Stomach smooth muscle (tissue), 2 donors: ENCODE data around the gene VPS8.

Source experiments
- H3K27ac ChIP-seq: one replicate; pipeline ENCODE4 v1.7.0; 2013; ENCODE audit warnings: mild to moderate bottlenecking, low read length, inconsistent platforms
- H3K27me3 ChIP-seq, 2 donors: one replicate each; pipeline ENCODE4 v1.7.0; 2013; ENCODE audit warnings: low read length in 2 of 2; ENCODE audit not compliant: insufficient read depth in 2 of 2, control insufficient read depth in 1 of 2
- H3K36me3 ChIP-seq, 2 donors: one replicate each; pipeline ENCODE4 v1.7.0; 2013; ENCODE audit warnings: low read length in 2 of 2; ENCODE audit not compliant: control insufficient read depth in 2 of 2, insufficient read depth in 2 of 2
- H3K4me1 ChIP-seq: one replicate; pipeline ENCODE4 v1.7.0; 2013; ENCODE audit warnings: low read length; ENCODE audit not compliant: control insufficient read depth, insufficient read depth
- H3K4me3 ChIP-seq, 2 donors: one replicate each; pipeline ENCODE4 v1.7.0; 2013; ENCODE audit warnings: low read length in 2 of 2
- H3K9ac ChIP-seq, 2 donors: one replicate each; pipeline ENCODE4 v1.7.0; 2013; ENCODE audit warnings: low read length in 2 of 2, mild to moderate bottlenecking in 1 of 2
- H3K9me3 ChIP-seq, 2 donors: one replicate each; pipeline ENCODE4 v1.7.0; 2013; ENCODE audit warnings: low read length in 2 of 2; ENCODE audit not compliant: control insufficient read depth in 2 of 2
- donor health status: healthy.
- donor health status: Pancreatic carcinoma.

The VPS8 gene

DNA sequence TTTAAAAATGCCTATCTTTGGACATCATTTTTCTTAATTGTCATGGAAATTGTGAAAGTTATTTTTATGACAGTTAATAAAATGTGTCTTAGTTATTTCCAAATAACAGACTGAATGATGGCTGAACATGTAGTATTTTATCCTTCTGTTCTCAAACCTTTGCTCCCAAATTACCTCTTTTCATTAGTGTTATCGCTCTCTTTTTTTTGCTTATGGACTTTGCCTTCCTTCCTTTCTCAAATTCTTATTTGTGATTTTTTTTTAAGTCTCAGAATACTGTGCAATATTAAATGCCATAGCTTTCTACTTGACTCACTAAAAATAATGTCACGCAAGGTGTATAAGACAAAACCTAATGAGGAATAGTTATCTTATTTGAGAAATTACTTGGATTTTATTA is 107.7 kb downstream of the VPS8 start:
- Histone ChIP-seq H3K27ac (no peak overlapping the region), H3K4me1 (no peaks in the 10 kb centered on the region), H3K9me3 (no peaks in the 10 kb centered on the region), H3K36me3 (peaks cover 4 to 9% of the 10 kb centered on the region in 2 donors), H3K27me3 (no peaks in the 10 kb centered on the region), H3K4me3 (no peak overlapping the region), H3K9ac (no peak overlapping the region)

DNA sequence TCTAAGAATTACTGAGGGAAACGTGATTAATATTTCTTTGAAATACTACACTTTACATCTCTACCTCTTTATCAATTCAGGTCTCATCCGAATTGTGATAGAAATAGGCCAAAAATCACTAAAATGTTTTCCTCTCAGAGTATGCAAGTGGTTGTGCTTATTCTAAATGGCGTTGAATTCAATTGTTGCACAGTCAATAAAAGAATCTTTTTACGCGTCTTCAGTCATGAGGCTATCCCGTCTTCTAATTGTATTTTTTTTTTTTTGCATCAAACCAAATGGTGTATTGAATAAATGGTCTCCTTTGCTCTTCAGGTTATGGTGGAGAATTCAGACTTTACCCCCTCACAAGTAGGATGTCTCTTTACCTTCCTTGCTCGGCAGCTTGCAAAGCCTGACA is 112.6 kb downstream of the VPS8 start:
- Histone ChIP-seq H3K9me3 (no peaks in the 10 kb centered on the region), H3K9ac (no peak overlapping the region), H3K27ac (no peak overlapping the region), H3K36me3 (peaks cover 8 to 20% of the 10 kb centered on the region in 2 donors), H3K27me3 (no peaks in the 10 kb centered on the region), H3K4me3 (no peak overlapping the region), H3K4me1 (no peaks in the 10 kb centered on the region)

DNA sequence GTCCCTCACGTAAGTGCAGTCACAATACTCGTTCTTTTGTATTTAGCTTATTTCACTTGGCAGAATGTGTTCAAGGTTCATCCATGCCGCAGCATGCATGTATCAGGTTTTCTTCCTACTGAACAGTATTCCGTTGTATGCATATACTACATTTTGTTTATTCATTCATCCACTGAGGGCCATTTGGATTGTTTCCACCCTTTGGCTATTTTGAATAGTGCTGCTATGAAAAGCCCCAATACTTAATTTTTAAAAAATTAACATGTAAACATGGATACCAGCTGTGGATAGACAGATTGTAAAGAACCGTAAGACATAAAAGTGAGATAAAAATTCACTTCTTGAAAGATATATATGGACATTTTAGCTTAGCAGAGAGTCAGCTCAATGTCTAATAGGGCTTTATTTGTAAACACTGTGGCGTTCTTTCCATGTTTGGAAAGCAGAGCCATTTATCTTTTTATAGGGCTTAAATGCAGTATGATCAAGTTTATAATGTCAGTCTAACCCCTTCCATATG is 115.9 kb downstream of the VPS8 start:
- no peaks in the 10 kb centered on the region for H3K9me3 ChIP-seq
- H3K9ac ChIP-seq: no peak overlapping the region
- H3K36me3 ChIP-seq: peaks cover 13 to 22% of the 10 kb centered on the region in 2 donors
- H3K4me1 ChIP-seq: no peaks in the 10 kb centered on the region
- H3K4me3 ChIP-seq: no peak overlapping the region
- H3K27ac ChIP-seq: no peak overlapping the region
- H3K27me3 ChIP-seq: no peaks in the 10 kb centered on the region

DNA sequence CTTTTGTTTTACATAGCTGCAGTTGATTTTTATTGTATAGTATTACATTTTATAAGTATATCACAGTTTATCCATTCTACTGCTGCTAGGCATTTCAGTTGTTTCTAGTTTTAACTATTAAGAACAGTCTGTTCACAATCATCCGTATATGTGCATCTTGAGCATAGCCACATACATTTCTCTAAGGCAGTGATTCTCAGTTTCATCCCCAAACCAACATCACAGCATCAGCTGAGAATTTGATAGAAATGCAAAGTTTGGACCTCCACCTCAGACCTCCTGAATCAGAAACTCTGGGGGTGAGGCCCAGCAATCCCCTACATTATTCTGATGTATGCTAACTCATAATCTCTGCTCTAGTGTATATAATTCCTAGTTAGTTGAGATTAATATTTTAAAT is 120.8 kb downstream of the VPS8 start:
- Histone ChIP-seq H3K27me3 (no peaks in the 10 kb centered on the region), H3K36me3 (peaks cover 10 to 11% of the 10 kb centered on the region in 2 donors), H3K9ac (no peak overlapping the region), H3K27ac (no peak overlapping the region), H3K9me3 (no peaks in the 10 kb centered on the region), H3K4me1 (no peaks in the 10 kb centered on the region), H3K4me3 (no peak overlapping the region)

DNA sequence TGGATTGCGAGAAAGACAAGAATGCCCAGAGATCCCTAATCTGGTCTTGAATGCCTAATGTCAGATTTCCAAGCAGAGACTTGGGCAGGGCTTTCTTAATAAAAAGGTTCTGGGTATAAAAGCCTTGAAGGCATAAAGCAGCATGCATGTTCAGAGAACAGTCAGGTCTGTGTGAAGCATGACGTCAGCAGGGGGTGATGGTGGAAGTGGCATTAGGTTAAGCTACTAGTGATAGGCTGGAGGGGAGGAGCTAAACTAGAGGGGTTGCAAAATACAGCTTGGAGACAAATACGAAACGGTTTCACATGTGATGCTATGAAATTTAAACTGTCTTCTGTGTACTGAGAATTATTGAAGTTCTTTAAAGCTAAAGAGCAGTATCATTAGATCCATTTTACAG is 125.6 kb downstream of the VPS8 start:
- no peak overlapping the region for H3K4me3 ChIP-seq
- no peak overlapping the region for H3K27ac ChIP-seq
- peaks cover 5 to 8% of the 10 kb centered on the region in 2 donors for H3K36me3 ChIP-seq
- H3K9me3 ChIP-seq: no peaks in the 10 kb centered on the region
- H3K27me3 ChIP-seq: no peaks in the 10 kb centered on the region
- no peaks in the 10 kb centered on the region for H3K4me1 ChIP-seq
- no peak overlapping the region for H3K9ac ChIP-seq

DNA sequence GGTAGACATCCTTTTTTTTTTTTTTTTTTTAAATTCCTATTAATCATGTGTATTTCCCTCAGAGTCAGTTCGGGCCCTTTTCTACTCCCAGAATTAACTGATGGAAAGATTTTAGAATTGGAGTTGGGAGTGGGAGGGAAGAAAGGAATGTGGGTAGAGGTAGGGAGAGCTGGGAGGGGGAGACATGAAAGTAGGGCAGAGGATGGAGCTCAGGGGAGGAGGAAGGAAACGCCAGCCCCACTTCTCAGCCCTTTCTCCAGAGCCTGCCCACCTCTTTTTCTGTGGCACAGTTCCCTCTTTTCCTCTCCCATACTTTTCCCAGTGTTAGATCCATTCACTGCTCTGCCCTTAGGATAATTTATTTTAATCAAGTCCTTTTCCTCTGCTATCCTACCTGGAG is 129.4 kb downstream of the VPS8 start:
- no peaks in the 10 kb centered on the region for H3K9me3 ChIP-seq
- H3K27me3 ChIP-seq: no peaks in the 10 kb centered on the region
- no peak overlapping the region for H3K27ac ChIP-seq
- H3K36me3 ChIP-seq: peaks cover 8 to 9% of the 10 kb centered on the region in 2 donors
- no peak overlapping the region for H3K9ac ChIP-seq
- H3K4me3 ChIP-seq: no peak overlapping the region
- no peaks in the 10 kb centered on the region for H3K4me1 ChIP-seq

DNA sequence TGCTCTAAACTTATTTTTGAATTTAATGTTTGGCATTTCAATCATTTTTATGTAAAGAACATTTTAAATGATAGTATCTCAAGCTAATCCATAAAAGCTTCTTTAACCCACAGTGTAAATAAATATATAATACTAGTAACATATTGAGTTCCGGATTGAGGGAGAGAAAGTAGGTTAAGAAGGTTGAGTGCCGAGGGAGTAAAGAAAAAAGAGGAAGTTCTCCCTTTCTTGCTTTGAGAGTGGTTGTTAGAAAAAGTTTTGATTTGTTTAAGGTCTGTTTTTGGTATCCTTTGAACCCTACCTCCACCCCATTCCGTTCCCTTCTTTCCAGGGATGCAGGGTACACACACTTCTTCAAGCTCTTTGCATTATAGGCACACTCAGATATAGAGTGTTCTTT is 130.8 kb downstream of the VPS8 start:
- H3K4me1 ChIP-seq: no peaks in the 10 kb centered on the region
- no peaks in the 10 kb centered on the region for H3K9me3 ChIP-seq
- H3K27ac ChIP-seq: no peak overlapping the region
- H3K36me3 ChIP-seq: peaks cover 4% of the 10 kb centered on the region in 2 donors
- H3K27me3 ChIP-seq: no peaks in the 10 kb centered on the region
- no peak overlapping the region for H3K4me3 ChIP-seq
- H3K9ac ChIP-seq: no peak overlapping the region

DNA sequence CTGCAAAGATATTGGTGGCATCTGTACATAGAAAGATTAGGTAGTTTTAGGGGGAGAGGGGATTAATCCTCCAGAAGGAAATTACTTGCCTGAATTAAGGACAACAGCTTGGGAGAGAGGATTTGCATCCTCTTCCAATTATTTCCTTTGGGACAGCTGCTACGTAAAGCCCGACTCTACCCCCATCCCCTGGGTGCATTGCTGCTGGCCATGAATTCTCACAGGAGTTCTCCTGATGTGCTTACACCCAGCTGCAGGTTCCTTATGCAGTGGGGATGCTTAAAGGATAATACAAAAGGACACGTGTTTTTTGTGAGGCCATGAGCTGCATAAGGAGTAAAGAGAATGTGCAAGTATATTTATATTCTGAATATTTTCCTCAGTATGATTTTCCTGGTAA is 132.3 kb downstream of the VPS8 start:
- peaks cover 4% of the 10 kb centered on the region in 2 donors for H3K36me3 ChIP-seq
- H3K4me1 ChIP-seq: no peaks in the 10 kb centered on the region
- H3K9ac ChIP-seq: no peak overlapping the region
- no peaks in the 10 kb centered on the region for H3K27me3 ChIP-seq
- no peak overlapping the region for H3K27ac ChIP-seq
- H3K9me3 ChIP-seq: no peaks in the 10 kb centered on the region
- no peak overlapping the region for H3K4me3 ChIP-seq

DNA sequence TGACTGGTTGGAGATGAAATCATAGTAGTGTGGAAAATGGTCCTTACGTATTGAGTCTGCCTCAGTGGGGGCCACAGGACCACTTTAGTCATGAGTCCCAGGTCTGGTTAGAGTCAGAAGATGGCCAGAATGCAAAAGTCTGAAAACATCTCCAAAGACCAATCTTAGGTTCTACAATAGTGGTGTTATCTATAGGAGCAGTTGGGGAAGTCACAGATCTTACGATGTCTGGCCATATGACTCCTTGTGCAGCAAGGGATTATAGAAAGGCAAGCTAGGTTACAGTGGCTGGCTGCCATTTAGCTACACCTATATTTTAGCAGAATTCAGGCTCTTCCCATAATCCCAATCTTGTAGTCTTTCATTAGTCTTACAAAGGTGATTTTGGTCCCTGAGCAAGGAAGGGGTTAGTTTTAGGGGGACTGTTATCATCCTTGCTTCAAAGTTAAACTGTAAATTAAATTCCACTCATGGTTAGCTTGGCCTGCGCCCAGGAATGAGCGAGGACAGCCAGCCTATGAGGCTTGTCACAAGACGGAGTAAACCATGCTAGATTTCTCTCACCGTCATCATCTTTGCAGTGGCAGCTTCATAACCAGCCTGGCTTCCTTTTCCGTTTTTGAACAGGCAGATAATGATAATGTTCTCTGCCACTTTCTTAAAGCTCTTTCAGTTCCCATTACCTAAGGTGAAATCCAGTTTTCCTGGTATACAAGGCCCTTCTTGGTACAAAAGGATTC is 134.1 kb downstream of the VPS8 start:
- Histone ChIP-seq H3K27me3 (no peaks in the 10 kb centered on the region), H3K27ac (no peak overlapping the region), H3K36me3 (peaks cover 0 to 4% of the 10 kb centered on the region in 2 donors), H3K9me3 (no peaks in the 10 kb centered on the region), H3K4me1 (no peaks in the 10 kb centered on the region), H3K4me3 (no peak overlapping the region), H3K9ac (no peak overlapping the region)

DNA sequence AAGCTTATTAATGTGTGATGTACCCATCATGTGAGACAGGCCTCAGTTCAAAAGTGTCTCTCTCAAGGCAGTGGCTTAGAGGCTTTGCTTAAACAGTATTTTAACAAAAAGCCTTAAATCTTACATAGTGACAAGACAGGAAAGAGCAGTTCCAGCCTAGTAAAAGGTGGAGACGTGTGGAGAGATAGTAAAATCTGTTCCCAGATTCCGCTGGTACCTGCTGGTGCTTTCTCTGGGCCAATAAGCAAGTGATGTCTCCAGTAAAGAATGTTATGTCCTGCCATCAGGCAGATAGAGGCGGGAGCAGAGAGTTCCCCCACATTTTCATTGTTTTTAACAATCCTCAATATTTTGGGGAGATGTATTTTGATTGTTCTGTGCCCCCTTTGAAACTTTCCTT is 135.0 kb downstream of the VPS8 start:
- peaks cover 0 to 4% of the 10 kb centered on the region in 2 donors for H3K36me3 ChIP-seq
- H3K27me3 ChIP-seq: no peaks in the 10 kb centered on the region
- no peak overlapping the region for H3K4me3 ChIP-seq
- H3K9ac ChIP-seq: no peak overlapping the region
- H3K9me3 ChIP-seq: no peaks in the 10 kb centered on the region
- no peaks in the 10 kb centered on the region for H3K4me1 ChIP-seq
- no peak overlapping the region for H3K27ac ChIP-seq

DNA sequence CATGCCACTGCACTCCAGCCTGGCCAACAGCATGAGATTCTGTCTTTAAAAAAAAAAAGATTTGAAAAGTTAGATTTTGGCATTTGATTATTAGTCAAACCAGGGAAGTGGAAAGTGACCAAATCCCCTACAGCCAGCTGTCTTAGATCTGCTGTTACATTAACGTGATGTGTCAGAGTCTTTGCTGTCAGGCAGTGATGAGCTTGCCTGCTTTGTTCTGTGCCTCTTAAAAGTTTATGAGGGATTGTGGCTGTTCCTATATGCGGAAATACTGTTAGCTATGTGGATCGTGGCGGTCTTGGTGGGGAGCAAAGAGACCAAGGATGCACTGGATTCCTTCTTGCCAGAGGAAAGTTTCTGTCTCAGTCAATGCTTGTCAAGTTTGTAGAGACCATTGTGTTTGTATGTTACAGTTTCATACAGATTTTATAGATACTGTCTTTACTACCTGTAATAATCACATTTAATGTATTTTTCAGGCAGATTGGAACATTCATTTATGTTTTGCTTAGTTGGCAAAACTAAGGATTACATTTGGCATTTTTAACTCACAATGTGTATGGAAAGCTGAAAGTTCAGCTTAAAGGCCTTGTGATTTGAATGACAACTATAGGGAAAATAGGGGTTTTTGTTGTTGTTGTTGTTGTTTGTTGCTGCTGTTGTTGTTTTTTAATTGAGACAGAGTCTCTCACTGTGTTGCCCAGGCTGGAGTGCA is 137.4 kb downstream of the VPS8 start:
- H3K4me3 ChIP-seq: no peak overlapping the region
- H3K9ac ChIP-seq: no peak overlapping the region
- H3K27ac ChIP-seq: no peak overlapping the region
- H3K36me3 ChIP-seq: peaks cover 3 to 4% of the 10 kb centered on the region in 2 donors
- no peaks in the 10 kb centered on the region for H3K27me3 ChIP-seq
- H3K4me1 ChIP-seq: no peaks in the 10 kb centered on the region
- no peaks in the 10 kb centered on the region for H3K9me3 ChIP-seq
